GM18520 (cell line): ENCODE data around the gene RNF223.
"Not testable (repeated sequence)": the region's sequence is repeated elsewhere in the genome, so short reads cannot be mapped to it uniquely, and the experiment has no call there.

ENCODE experiments used
- ATAC-seq: cut with Tn5 transposase; IDR thresholded peaks from one replicate; pipeline ENCODE4 v1.9.1; 2021; ENCODE audit not compliant: unreplicated experiment

RNF223 gene

GRCh38 chr1:1074631-1075147 lies 583 bp upstream of the RNF223 start:
- no peak for ATAC-seq

GRCh38 chr1:1072849-1073742 lies 1.0 kb downstream of the RNF223 start:
- no peak for ATAC-seq

- ATAC-seq = no peak
These were observed 1.7 kb downstream of the RNF223 start for GRCh38 chr1:1072299-1072848.

GRCh38 chr1:1071486-1072298 lies 2.4 kb downstream of the RNF223 start:
- no peak for ATAC-seq

- ATAC-seq = no peak
These were observed 4.1 kb downstream of the RNF223 start for GRCh38 chr1:1069711-1070676.

- ATAC-seq = no peak
These were observed 4.9 kb downstream of the RNF223 start for GRCh38 chr1:1069056-1069710.

GRCh38 chr1:1068517-1069055 lies 5.5 kb downstream of the RNF223 start:
- ATAC-seq = no peak

GRCh38 chr1:1067860-1068516 lies 6.1 kb downstream of the RNF223 start:
- no peak for ATAC-seq

GRCh38 chr1:1067284-1067859 lies 6.7 kb downstream of the RNF223 start:
- ATAC-seq = no peak

- no peak for ATAC-seq
These were observed 7.5 kb downstream of the RNF223 start for GRCh38 chr1:1066403-1067283.

GRCh38 chr1:1065940-1066304 lies 8.2 kb downstream of the RNF223 start:
- ATAC-seq = not testable (repeated sequence)

GRCh38 chr1:1065265-1065939 lies 8.7 kb downstream of the RNF223 start:
- ATAC-seq = no peak

- ATAC-seq = peak; percentile 31
These were observed 9.9 kb downstream of the RNF223 start for GRCh38 chr1:1063945-1064831.

- ATAC-seq = no peak
These were observed 10.7 kb downstream of the RNF223 start for GRCh38 chr1:1063261-1063944.

- ATAC-seq = no peak
These were observed 11.6 kb downstream of the RNF223 start for GRCh38 chr1:1062348-1063163.
